Measurements from ENCODE around the gene MAST3.
"Not testable (repeated sequence)": the region's sequence is repeated elsewhere in the genome, so short reads cannot be mapped to it uniquely, and the experiment has no call there.

MAST3 gene

GRCh38 chr19:18137657-18138339 lies 40.2 kb downstream of the MAST3 start:
- DNase-seq (ENCODE audit: low spot score), result no peak

- DNase-seq (ENCODE audit: low spot score), result no peak
Measured at GRCh38 chr19:18140473-18140872, 42.9 kb downstream of the MAST3 start.

GRCh38 chr19:18141031-18141430 lies 43.5 kb downstream of the MAST3 start:
- DNase-seq (ENCODE audit: low spot score), result no peak

- no peak for DNase-seq (ENCODE audit: low spot score)
Measured at GRCh38 chr19:18143902-18144301, 46.3 kb downstream of the MAST3 start.

GRCh38 chr19:18144361-18144760 lies 46.8 kb downstream of the MAST3 start:
- no peak for DNase-seq (ENCODE audit: low spot score)

GRCh38 chr19:18144906-18145305 lies 47.3 kb downstream of the MAST3 start:
- no peak for DNase-seq (ENCODE audit: low spot score)

GRCh38 chr19:18145391-18145999 lies 47.9 kb downstream of the MAST3 start:
- DNase-seq (ENCODE audit: low spot score), result no peak

- DNase-seq (ENCODE audit: low spot score), result no peak
Measured at GRCh38 chr19:18147396-18147795, 49.8 kb downstream of the MAST3 start.

GRCh38 chr19:18149596-18149975 lies 52.0 kb downstream of the MAST3 start:
- DNase-seq (ENCODE audit: low spot score), result no peak

GRCh38 chr19:18150776-18151624 lies 53.4 kb downstream of the MAST3 start:
- no peak for DNase-seq (ENCODE audit: low spot score)

- peak; percentile 97 for DNase-seq (ENCODE audit: low spot score)
Measured at GRCh38 chr19:18152442-18152816, 54.9 kb downstream of the MAST3 start.

GRCh38 chr19:18152817-18153555 lies 55.4 kb downstream of the MAST3 start, which contains the start of gene PIK3R2:
Gene PIK3R2, plus strand, starts transcription at chr19:18153163. Its CDS starts 2,717 bp downstream, at chr19:18155880.
- DNase-seq (ENCODE audit: low spot score), result peak; percentile 98

GRCh38 chr19:18153556-18154134 lies 56.1 kb downstream of the MAST3 start:
- no peak for DNase-seq (ENCODE audit: low spot score)

GRCh38 chr19:18155095-18156087 lies 57.8 kb downstream of the MAST3 start:
- DNase-seq (ENCODE audit: low spot score), result no peak

- DNase-seq (ENCODE audit: low spot score), result no peak
Measured at GRCh38 chr19:18156268-18156667, 58.7 kb downstream of the MAST3 start.

GRCh38 chr19:18156841-18157464 lies 59.4 kb downstream of the MAST3 start:
- peak; percentile 81 for DNase-seq (ENCODE audit: low spot score)

GRCh38 chr19:18157465-18158063 lies 60.0 kb downstream of the MAST3 start:
- peak; percentile 80 for DNase-seq (ENCODE audit: low spot score)

GRCh38 chr19:18158467-18158866 lies 60.9 kb downstream of the MAST3 start:
- DNase-seq (ENCODE audit: low spot score), result no peak

GRCh38 chr19:18159059-18159616 lies 61.6 kb downstream of the MAST3 start:
- not testable (repeated sequence) for DNase-seq (ENCODE audit: low spot score)
